ENCODE measurements around the gene TWF2.

DNA sequence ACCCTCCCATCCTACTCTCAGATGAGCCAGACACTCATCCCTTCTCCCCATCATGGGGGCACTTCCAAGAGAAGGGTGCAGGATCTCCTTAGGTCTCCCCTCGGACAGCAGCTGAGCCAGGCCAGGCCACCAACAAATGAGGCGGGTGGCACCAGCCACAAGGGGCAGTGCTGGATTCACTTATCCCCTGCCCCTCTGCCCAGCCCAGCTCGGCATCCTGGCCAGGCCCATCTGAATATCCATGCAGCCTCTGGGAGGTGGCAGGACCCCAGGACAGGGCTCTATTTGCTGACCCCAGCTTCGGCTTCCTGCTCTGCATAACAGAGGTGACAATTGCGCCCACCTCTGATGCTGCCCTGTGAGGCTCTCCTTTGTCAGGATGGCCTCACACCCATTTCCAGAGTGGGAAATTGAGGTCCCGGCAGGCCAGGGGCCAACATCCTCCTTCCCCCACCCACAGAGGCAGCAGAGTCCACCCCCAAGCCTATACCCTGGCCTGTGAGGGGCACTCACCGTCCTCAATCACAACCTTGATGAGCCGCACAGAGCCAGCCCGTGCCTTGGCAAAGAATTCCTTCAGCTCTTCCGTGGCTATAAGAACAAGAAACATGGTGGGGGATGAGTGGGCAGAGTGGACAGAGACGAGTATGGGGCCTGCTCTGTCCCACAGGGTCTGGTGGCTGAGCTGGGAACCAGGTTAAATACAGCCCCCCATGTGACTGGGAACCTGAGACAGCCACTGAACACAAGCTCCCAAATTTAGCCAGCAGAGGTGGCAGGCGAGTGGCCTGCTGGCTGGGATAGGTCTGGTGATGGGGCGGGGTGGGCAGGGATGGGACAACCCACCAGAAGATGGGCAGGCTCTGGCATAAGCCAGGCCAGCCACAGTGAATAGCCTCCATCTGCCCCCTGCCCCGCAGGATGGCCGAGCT lies 4.2 kb downstream of the TWF2 start:
- TF ChIP-seq YY1 (IDR thresholded peaks at IDR 0.05; ENCODE audit: insufficient read depth, insufficient read length) (no peak), ZNF274 (IDR thresholded peaks at IDR 0.05; ENCODE audit: low read depth, low read length) (no peak), SUZ12 (IDR thresholded peaks at IDR 0.05; ENCODE audit: extremely low read depth, insufficient read depth, insufficient read length) (no peak)
